Panc1 (cell line): ENCODE measurements around the gene FBXO42.
"Not testable (repeated sequence)": the region's sequence is repeated elsewhere in the genome, so short reads cannot be mapped to it uniquely, and the experiment has no call there.

ENCODE experiments used
- CTCF ChIP-seq: fragments of 450-650 bp; IDR thresholded peaks from 2 replicates; pipeline ENCODE4 v1.5.1; 2017; ENCODE audit warnings: mild to moderate bottlenecking
- POLR2AphosphoS5 ChIP-seq: IDR thresholded peaks from 2 replicates; pipeline ENCODE4 v1.6.1; 2012; ENCODE audit warnings: mild to moderate bottlenecking, low read depth, low read length, moderate library complexity
- SIN3A ChIP-seq: IDR thresholded peaks from 2 replicates; pipeline ENCODE4 v1.6.1; 2012; ENCODE audit warnings: low read depth, mild to moderate bottlenecking, low read length, moderate library complexity, borderline replicate concordance; ENCODE audit not compliant: insufficient read depth

- TF ChIP-seq POLR2AphosphoS5, CTCF, SIN3A: not testable (repeated sequence)
Observed at GRCh38 chr1:16222716-16223115, 129.6 kb downstream of the FBXO42 start.
